NCI-H2029 (cell line): ENCODE results near the gene B4GALNT1.
"Not testable (repeated sequence)": the region's sequence is repeated elsewhere in the genome, so short reads cannot be mapped to it uniquely, and the experiment has no call there.

Source experiments
- DNase-seq: peaks from one replicate; lab custom pipeline; 2025; lab: John Stamatoyannopoulos, UW

The B4GALNT1 gene

DNA sequence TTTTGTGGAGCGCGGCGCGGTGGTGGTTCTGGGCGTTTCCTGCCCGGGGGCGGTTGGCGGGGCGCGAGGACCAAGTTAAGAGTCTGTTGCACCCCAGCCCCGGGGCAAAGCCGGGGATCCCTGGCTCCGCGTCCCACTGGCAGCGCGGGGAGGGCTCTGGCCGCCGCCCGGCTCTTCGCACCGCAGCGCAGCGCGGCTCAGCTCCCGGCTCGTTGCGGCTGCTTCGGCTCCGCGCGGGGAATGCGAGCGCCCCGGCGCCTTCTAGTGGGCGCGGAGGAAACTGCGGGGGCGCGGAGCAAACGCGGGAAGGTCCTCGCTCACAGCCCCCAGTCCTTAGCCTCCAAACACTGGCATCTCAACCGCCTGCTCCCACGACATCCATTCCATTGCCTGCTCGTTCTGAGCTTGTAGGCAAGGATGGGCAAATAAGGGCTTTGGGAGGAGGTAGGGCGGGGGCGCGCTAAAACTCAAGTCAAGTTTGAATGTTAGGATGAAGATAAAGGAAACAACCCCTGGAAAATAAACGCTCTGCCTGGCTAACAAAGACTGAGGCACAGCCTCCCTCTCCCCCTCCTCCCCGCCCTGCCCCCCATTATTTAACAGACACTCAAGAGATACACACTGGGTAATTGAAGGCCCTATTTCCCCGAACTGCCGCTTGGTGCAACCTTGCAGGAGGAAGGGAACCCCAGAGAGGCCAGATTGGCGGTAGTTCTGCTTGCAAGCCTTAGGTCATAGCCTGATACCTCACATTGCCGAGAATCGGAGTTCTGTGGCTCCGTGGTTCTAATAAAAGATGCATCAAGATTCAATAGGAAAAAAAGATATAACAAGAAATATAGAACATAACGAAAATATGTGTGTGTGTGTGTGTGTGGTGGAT is at the start of gene B4GALNT1:
B4GALNT1 (minus strand) TSS at position 244 of the 883 bp plus-strand sequence. CDS start 1,069 bp downstream, outside the sequence.
- no peak for DNase-seq

GRCh38 chr12:57679697-57680096 is 46.7 kb upstream of the B4GALNT1 start:
- DNase-seq = no peak

DNA sequence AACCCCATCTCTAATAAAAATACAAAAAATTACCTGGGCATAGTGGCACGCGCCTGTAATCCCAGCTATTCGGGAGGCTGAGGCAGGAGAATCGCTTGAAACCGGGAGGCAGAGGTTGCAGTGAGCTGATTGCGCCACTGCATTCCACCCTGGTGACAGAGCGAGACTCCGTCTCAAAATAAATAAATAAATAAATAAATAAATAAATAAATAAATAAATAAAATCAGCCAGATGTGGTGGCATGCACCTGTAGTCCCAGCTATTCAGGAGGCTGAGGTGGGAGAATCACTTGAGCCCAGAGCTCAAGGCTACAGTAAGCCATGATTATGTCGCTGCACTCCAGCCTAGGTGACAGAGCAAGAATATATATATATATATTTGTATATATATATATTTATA is 44.9 kb upstream of the B4GALNT1 start:
- not testable (repeated sequence) for DNase-seq

GRCh38 chr12:57674691-57675090 is 41.7 kb upstream of the B4GALNT1 start:
- no peak for DNase-seq

GRCh38 chr12:57672801-57673200 is 39.8 kb upstream of the B4GALNT1 start:
- DNase-seq = no peak

DNA sequence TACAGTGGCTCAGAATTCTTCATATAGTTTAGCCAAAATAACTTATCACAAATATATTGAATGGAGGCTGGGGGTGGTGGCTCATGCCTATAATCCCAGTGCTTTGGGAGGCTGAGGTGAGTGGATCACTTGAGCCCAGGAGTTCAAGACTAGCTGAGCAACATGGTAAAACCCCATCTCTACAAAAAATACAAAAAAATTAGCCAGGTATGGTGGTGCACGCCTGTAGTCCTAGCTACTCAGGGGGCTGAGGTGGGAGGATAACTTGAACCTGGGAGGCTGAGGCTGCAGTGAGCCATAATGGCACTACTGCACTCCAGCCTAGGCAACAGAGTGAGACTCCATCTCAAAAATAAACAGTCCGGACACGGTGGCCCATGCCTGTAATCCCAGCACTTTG is 38.8 kb upstream of the B4GALNT1 start:
- not testable (repeated sequence) for DNase-seq

DNA sequence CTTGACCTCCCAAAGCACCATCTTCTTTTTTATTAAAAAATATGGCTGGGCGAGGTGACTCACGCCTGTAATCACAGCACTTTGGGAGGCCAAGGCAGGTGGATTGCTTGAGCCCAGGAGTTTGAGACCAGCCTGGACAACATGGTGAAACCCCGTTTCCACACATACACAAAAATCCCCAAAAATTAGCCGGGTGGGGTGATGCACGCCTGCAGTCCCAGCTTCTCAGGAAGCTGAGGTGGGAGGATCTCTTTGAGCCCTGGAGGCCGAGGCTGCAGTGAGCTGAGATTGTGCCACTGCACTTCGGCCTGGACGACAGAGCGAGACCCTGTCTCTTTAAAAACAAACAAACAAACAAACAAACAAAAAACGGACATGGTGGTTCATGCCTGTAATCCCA is 36.7 kb upstream of the B4GALNT1 start:
- DNase-seq = not testable (repeated sequence)

DNA sequence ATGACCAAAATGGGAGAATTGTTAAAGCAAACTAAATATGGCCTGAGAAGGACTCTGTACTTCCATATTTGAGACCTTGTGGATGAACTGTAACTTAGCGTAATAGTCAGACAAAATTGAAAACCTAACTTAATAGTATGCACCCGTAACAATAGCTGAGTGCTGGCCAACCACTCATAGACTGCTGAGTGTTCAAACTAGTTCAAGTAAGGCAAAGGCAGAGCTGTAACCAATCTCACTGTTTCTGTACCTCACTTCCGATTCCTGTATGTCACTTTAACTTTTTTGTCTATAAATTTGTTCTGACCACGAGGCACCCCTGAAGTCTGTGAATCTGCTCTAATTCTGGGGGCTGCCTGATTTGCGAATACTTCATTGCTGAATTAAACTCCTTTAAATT is 33.9 kb upstream of the B4GALNT1 start:
- no peak for DNase-seq

DNA sequence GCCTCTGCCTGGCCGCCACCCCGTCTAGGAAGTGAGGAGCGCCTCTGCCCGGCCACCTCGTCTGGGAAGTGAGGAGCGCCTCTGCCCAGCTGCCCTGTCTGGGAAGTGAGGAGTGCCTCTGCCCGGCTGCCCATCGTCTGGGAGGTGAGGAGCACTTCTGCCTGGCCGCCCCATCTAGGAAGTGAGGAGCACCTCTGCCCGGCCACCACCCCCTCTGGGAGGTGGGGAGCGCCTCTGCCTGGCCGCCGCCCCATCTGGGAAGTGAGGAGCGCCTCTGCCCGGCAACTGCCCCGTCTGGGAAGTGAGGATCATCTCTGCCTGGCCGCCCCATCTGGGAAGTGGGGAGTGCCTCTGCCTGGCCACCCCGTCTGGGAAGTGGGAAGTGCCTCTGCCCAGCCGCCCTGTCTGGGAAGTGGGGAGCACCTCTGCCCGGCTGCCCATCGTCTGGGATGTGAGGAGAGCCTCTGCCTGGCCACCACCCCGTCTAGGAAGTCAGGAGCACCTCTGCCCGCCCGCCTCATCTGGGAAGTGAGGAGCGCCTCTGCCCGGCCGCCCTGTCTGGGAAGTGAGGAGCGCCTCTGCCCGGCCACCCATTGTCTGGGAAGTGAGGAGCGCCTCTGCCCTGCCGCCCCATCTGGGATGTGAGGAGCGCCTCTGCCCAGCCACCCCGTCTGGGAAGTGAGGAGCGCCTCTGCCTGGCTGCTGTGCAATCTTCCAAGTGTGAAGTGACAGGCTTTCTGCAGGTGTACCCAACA is 32.2 kb upstream of the B4GALNT1 start:
- not testable (repeated sequence) for DNase-seq

GRCh38 chr12:57661376-57661775 is 28.4 kb upstream of the B4GALNT1 start:
- no peak for DNase-seq

DNA sequence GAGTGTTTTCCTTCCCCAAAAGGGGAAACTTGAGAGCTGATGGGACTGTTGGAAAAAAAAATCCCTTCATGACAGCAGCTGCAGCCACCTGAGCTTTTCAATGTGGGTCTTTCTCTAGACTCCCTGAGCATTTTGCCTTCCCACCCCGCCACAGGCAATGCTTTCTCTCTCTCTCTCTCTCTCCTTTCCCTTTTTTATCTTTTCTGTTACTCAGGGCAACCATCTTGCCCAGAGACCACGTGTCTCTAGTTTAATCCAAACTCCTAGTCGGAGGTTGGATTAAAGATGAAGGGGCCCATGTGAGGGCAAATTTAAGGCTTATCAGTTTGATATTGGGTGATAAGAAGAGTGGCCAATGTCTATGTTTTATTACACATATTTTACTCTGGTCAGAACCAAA is 25.9 kb upstream of the B4GALNT1 start:
- no peak for DNase-seq

DNA sequence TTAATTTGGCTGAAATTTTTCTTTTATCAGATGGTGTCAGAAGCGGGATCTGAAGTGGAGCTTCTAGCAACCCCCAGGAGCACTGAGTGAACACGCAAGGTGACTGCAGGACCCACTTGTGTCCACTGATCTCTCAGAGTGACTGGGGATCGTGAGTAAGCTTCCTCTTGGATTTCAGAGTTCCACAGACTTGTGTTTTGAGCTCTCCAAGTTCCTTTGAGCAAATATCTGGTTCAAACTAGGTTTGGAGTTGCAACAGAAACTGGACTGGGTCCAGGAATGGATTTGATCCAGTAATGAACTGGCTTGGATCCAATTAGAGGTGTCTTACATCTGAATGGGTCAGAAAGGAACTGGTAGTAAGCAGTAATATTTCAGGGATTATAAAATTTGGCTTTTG is 24.7 kb upstream of the B4GALNT1 start:
- DNase-seq = peak; percentile 39

DNA sequence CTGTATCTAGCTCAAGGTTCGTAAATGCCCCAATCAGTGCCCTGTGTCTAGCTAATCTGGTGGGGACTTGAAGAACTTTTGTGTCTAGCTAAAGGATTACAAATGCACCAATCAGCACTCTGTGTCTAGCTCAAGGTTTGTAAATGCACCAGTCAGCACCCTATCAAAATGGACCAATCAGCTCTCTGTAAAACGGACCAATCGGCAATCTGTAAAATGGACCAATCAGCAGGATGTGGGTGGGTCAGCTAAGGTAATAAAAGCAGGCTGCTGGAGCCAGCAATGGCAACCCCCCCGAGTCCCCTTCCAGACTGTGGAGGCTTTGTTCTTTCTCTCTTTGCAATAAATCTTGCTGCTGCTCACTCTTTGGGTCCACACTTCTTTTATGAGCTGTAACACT is 23.4 kb upstream of the B4GALNT1 start:
- not testable (repeated sequence) for DNase-seq

GRCh38 chr12:57655541-57656240 is 22.7 kb upstream of the B4GALNT1 start:
- DNase-seq = no peak

GRCh38 chr12:57654042-57654441 is 21.0 kb upstream of the B4GALNT1 start:
- no peak for DNase-seq

DNA sequence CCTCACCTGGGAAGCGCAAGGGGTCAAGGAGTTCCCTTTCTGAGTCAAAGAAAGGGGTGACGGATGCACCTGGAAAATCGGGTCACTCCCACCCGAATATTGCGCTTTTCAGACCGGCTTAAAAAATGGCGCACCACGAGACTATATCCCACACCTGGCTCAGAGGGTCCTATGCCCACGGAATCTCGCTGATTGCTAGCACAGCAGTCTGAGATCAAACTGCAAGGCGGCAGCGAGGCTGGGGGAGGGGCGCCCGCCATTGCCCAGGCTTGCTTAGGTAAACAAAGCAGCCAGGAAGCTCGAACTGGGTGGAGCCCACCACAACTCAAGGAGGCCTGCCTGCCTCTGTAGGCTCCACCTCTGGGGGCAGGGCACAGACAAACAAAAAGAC is 13.7 kb upstream of the B4GALNT1 start:
- DNase-seq = not testable (repeated sequence)

DNA sequence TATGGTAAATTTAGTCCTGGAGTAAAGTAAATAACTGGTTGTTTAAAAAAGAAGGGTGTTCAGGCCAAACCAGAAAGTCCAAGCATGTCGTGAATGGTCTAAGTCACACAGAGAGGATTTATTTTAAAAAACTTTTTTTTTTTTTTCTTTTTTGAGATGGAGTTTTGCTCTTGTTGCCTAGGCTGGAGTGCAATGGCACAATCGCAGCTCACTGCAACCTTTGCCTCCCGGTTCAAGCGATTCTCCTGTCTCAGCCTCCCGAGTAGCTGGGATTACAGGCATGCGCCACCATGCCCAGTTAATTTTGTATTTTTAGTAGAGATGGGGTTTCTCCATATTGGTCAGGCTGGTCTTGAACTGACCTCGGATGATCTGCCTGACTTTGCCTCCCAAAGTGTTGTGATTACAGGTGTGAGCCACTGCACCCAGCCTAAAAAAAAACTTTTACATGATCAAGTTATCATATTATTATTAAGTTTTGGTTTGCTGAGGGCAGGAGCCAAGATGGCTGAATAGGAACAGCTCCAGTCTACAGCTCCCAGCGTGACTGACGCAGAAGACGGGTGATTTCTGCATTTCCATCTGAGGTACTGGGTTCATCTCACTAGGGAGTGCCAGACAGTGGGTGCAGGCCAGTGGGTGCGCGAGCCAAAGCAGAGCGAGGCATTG is 13.1 kb upstream of the B4GALNT1 start:
- DNase-seq = not testable (repeated sequence)

- no peak for DNase-seq
These were observed 8.9 kb upstream of the B4GALNT1 start for GRCh38 chr12:57641699-57642442.

- DNase-seq = no peak
These were observed 7.4 kb upstream of the B4GALNT1 start for GRCh38 chr12:57640175-57641042.

DNA sequence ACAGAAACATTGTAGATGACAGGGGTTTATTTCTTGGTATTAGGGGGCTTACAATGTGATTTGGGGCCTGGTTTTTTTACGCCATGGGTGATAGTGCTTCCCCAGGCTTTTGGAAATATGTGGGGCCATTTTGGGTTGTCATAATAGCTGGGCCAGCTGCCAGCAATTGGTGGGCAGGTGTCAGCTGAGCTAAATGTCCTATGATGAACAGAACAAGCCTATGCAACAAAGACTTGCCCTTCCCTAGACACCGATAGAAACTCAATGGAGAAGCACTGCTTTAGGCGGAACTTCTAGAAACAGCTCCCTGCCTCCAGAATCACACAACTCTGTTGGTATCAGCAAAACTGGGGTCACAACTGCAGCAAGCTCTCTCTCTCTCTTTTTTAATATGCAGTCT is 5.1 kb upstream of the B4GALNT1 start:
- DNase-seq = no peak
